SK-N-SH (cell line): ENCODE results near the gene RELN. TPM values are rescaled to one million over a fixed set of nuclear protein-coding genes. Genes with fewer than 3 reads are reported as not detected.
A peak's percentile ranks its signal among the peaks of the same experiment; 100 is the strongest.

Source experiments
- CTCF ChIA-PET: fragments of 300-600, 350-600 bp; formaldehyde crosslinking; extraction: SDS; loops from one replicate; lab custom pipeline; 2021; lab: Yijun Ruan, JAX
- POLR2A ChIA-PET: fragments of 350-600 bp; sonication (Branson Sonifier 250); formaldehyde crosslinking; extraction: SDS; loops from one replicate; lab custom pipeline; 2020; ENCODE audit warnings: antibody characterized with exemption, inconsistent platforms; lab: Yijun Ruan, JAX
- DNase-seq: peaks from one replicate; pipeline ENCODE4 v3.0.0; 2012
- H2AFZ ChIP-seq: fragments of 200-600 bp; sonication (generic); 2 replicates; pipeline ENCODE4 v1.8.1; 2016; ENCODE audit warnings: antibody characterized with exemption, mild to moderate bottlenecking, low read depth
- H3F3A ChIP-seq: fragments of 200-600 bp; sonication (generic); replicated peaks from 2 replicates; pipeline ENCODE3; 2016; ENCODE audit warnings: antibody characterized with exemption, mild to moderate bottlenecking; ENCODE audit not compliant: insufficient read depth
- H3K27ac ChIP-seq, 2 experiments: fragments of 200-500 bp in 1 of 2; fragments of 200-600 bp in 1 of 2; sonication (Bioruptor generic) in 1 of 2; sonication (generic), shearing (Covaris generic) in 1 of 2; 2 replicates each; pipeline versions ENCODE4 v1.5.1 to v1.6.1; 2014 to 2016; ENCODE audit warnings: low read depth in 2 of 2, inconsistent platforms in 1 of 2, low read length in 1 of 2, mild to moderate bottlenecking in 1 of 2, mixed read lengths in 1 of 2
- H3K27me3 ChIP-seq: fragments of 200-600 bp; sonication (generic), shearing (Covaris generic); 2 replicates; pipeline ENCODE4 v1.6.1; 2016; ENCODE audit warnings: mixed run types; ENCODE audit not compliant: insufficient read depth
- H3K36me3 ChIP-seq, 2 experiments: fragments of 200-500 bp in 1 of 2; fragments of 200-600 bp in 1 of 2; sonication (Bioruptor generic) in 1 of 2; sonication (generic) in 1 of 2; replicated peaks in 1 of 2; 2 replicates each; pipeline versions ENCODE3 to v1.5.1; 2014 to 2016; ENCODE audit warnings: low read length in 1 of 2, mild to moderate bottlenecking in 1 of 2; ENCODE audit not compliant: insufficient read depth in 2 of 2, control insufficient read depth in 1 of 2
- H3K4me1 ChIP-seq, 2 experiments: fragments of 200-500 bp in 1 of 2; fragments of 200-600 bp in 1 of 2; sonication (Bioruptor generic) in 1 of 2; sonication (generic), shearing (Covaris generic) in 1 of 2; 2 replicates each; pipeline versions ENCODE4 v1.5.1 to v1.6.1; 2014 to 2016; ENCODE audit warnings: low read depth in 1 of 2, low read length in 1 of 2, mixed run types in 1 of 2; ENCODE audit not compliant: insufficient read depth in 2 of 2, control insufficient read depth in 1 of 2
- H3K4me2 ChIP-seq: fragments of 200-600 bp; sonication (generic), shearing (Covaris generic); 2 replicates; pipeline ENCODE4 v1.6.1; 2017; ENCODE audit warnings: mixed run types
- H3K4me3 ChIP-seq, 2 experiments: fragments of 200-500 bp in 1 of 2; fragments of 200-600 bp in 1 of 2; sonication (Bioruptor generic) in 1 of 2; sonication (generic), shearing (Covaris generic) in 1 of 2; 2 replicates each; pipeline versions ENCODE4 v1.5.1 to v1.8.1; 2014 to 2016; ENCODE audit warnings: low read depth in 2 of 2, inconsistent platforms in 1 of 2, low read length in 1 of 2, mild to moderate bottlenecking in 1 of 2, mixed read lengths in 1 of 2, moderate library complexity in 1 of 2
- H3K79me2 ChIP-seq: fragments of 200-600 bp; sonication (generic); 2 replicates; pipeline ENCODE4 v1.8.1; 2017; ENCODE audit warnings: mild to moderate bottlenecking; ENCODE audit not compliant: insufficient read depth
- H3K9ac ChIP-seq: fragments of 200-600 bp; sonication (generic); 2 replicates; pipeline ENCODE4 v1.6.1; 2017; ENCODE audit warnings: mixed run types
- H3K9me2 ChIP-seq: fragments of 200-600 bp; sonication (generic); 2 replicates; pipeline ENCODE4 v1.6.1; 2017; ENCODE audit warnings: mixed run types
- H3K9me3 ChIP-seq: fragments of 200-600 bp; sonication (generic); 2 replicates; pipeline ENCODE4 v1.6.1; 2017; ENCODE audit warnings: mixed run types, mild to moderate bottlenecking, moderate library complexity
- H4K20me1 ChIP-seq: fragments of 200-600 bp; sonication (generic); 2 replicates; pipeline ENCODE4 v1.6.1; 2017; ENCODE audit warnings: mild to moderate bottlenecking, mixed run types; ENCODE audit not compliant: insufficient read depth
- CTCF ChIP-seq: fragments of 200-600 bp; sonication (generic); IDR thresholded peaks from 2 replicates; pipeline ENCODE4 v1.6.1; 2017; ENCODE audit warnings: antibody characterized with exemption, mild to moderate bottlenecking, moderate library complexity
- GABPA ChIP-seq: IDR thresholded peaks from 2 replicates; pipeline ENCODE4 v1.4.0; 2012; ENCODE audit warnings: low read depth, mild to moderate bottlenecking
- GATA2 ChIP-seq: sonication (generic); formaldehyde crosslinking; IDR thresholded peaks from 2 replicates; pipeline ENCODE4 v1.5.0; 2020; ENCODE audit warnings: mild to moderate bottlenecking, missing genetic modification reagents
- IRF3 ChIP-seq: fragments of 150-350 bp; IDR thresholded peaks from 2 replicates; pipeline ENCODE4 v1.6.1; 2016; ENCODE audit warnings: mild to moderate bottlenecking, low read depth, low read length
- MAX ChIP-seq: IDR thresholded peaks from 2 replicates; pipeline ENCODE4 v1.4.0; 2012; ENCODE audit warnings: low read depth
- PBX3 ChIP-seq: IDR thresholded peaks from 2 replicates; pipeline ENCODE4; 2012
- RAD21 ChIP-seq: IDR thresholded peaks from 2 replicates; pipeline ENCODE4 v1.6.1; 2012; ENCODE audit warnings: mild to moderate bottlenecking, low read length
- RCOR1 ChIP-seq: fragments of 150-350 bp; IDR thresholded peaks from 2 replicates; pipeline ENCODE4 v1.6.1; 2017; ENCODE audit warnings: antibody characterized with exemption, low read length
- REST ChIP-seq: IDR thresholded peaks from 2 replicates; pipeline ENCODE4 v1.6.1; 2012; ENCODE audit warnings: mild to moderate bottlenecking, low read depth, low read length, moderate library complexity
- RFX5 ChIP-seq: IDR thresholded peaks from 2 replicates; pipeline ENCODE4 v1.6.1; 2012; ENCODE audit warnings: mild to moderate bottlenecking, improper control_type of control experiment, low read length
- RXRA ChIP-seq: IDR thresholded peaks from 2 replicates; pipeline ENCODE4 v1.4.0; 2012; ENCODE audit warnings: low read depth, mild to moderate bottlenecking, borderline replicate concordance
- TAF1 ChIP-seq: IDR thresholded peaks from 2 replicates; pipeline ENCODE4 v1.6.1; 2012; ENCODE audit warnings: low read depth, mild to moderate bottlenecking, low read length, moderate library complexity, borderline replicate concordance
- WGBS: methylation state at CpG from one replicate; pipeline ENCODE4 v1.1.6; 2017; ENCODE audit warnings: low lambda C conversion rate; 5-methylcytosine and 5-hydroxymethylcytosine counted together
- polyA plus RNA-seq, 3 experiments: library from polyadenylated mRNA; depleted of rRNA; stranded (reverse); fragments of >200 nt; gene quantifications; 2 replicates each; pipeline ENCODE4 v1.2.3, GENCODE V29; 2012

The RELN gene
- polyA plus RNA-seq, 1 of the 3 experiments (the other 2 are of a cell fraction): 0.02 TPM

GRCh38 chr7:103762065-103762760 lies 227.2 kb downstream of the RELN start (continued):
- TF ChIP-seq REST: no peak
- no peak for TF ChIP-seq PBX3
- TF ChIP-seq RFX5: no peak
- TF ChIP-seq MAX: no peak
- no peak for TF ChIP-seq IRF3
- TF ChIP-seq TAF1: no peak
- no peak for TF ChIP-seq GABPA
- no peak for TF ChIP-seq RCOR1
- no peak for TF ChIP-seq GATA2 (CRISPR knock-in tag)

- Histone ChIP-seq H3K79me2 (no peaks in the 10 kb centered on the region), H3K27ac (no peak overlapping the region), H3K27me3 (no peaks in the 10 kb centered on the region), H3K4me3 (no peak overlapping the region), H3K9ac (no peak overlapping the region), H3F3A (no peaks in the 10 kb centered on the region), H3K36me3 (no peaks in the 10 kb centered on the region), H3K9me3 (no peaks in the 10 kb centered on the region), H3K4me2 (no peak overlapping the region), H3K9me2 (no peaks in the 10 kb centered on the region), H3K4me1 (no peaks in the 10 kb centered on the region), H2AFZ (no peak overlapping the region), H4K20me1 (no peaks in the 10 kb centered on the region)
- POLR2A ChIA-PET: no interaction called here
- WGBS: 51% methylated on average over 2 of the region's 2 CpGs
- no peak for DNase-seq
- TF ChIP-seq RXRA (no peak), CTCF (peak; percentile 51), RAD21 (peak; percentile 46)
- CTCF ChIA-PET: interaction anchor here (1.0 to 2.0 kb wide), 4 partner anchors 10 to 179 kb away, joined by 3 to 5 read pairs (median 3); no protein-coding TSS in a partner anchor
These were observed 236.5 kb downstream of the RELN start for GRCh38 chr7:103752995-103753394.
